HG03108 (cell line): ENCODE results near the gene MEPCE.
A peak's percentile ranks its signal among the peaks of the same experiment; 100 is the strongest.

Experiments
- ATAC-seq: cut with Tn5 transposase; IDR thresholded peaks from one replicate; pipeline ENCODE4 v1.9.1; 2021; ENCODE audit warnings: moderate library complexity; ENCODE audit not compliant: unreplicated experiment

The MEPCE gene

DNA sequence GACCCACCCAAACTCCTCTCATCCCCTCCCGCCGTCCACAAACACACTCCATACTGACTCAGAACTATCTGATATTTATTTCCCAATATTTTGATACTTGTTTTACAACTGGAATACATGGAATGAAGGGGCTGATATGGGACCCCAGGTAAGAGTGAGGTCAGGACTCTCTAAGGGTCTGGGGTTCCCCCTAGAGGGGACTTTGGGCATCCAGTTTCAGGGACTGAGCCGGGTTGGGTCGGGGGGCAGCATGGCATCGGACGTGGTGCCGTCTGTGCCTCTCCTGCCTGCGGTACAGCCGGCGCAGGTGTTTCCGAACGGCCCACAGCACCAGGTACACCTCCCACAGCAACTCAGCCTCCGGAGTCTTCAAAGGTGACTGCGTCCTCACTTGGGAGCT is 26.9 kb downstream of the MEPCE start:
- ATAC-seq: no peak

DNA sequence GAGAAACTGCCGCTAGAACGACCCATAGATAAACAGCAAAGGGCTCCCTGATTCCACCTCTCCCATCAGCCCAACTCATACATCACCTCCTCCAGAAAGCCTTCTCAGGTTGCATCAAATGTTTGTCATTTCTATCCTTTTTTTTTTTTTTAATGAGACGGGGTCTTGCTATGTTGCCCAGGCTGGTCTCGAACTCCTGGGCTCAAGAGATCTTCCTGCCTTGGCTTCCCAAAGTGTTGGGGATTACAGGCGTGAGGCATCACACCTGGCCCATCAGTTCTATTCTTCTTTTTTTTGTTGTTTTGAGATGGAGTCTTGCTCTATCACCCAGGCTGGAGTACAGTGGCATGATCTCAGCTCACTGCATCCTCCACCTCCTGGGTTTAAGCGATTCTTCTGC is 27.4 kb downstream of the MEPCE start:
- no peak for ATAC-seq

DNA sequence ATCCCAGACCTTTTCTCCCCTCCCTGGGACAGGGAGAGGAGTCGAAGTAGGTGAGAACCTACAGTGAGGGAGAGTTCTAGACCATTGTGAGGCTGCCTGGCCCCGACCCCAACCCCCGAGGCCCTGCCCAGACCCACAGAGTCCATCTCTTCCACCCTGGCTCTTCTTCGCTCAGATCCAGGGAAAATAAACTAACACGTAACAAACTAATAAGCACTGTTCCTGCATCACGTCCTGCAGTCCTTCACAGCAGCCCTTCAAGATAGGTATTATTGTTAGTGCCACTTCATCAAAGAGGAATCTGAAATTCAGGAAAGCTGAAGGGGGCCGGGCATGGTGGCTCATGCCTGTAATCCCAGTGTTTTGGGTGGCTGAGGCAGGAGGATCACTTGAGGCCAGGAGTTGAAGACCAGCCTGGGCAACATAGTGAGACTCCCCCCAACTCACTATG is 34.6 kb downstream of the MEPCE start, which contains the start of gene SPACDR:
SPACDR (minus strand) TSS at position 51 of the 451 bp plus-strand sequence. CDS start 235 bp downstream, outside the sequence.
- ATAC-seq: no peak

DNA sequence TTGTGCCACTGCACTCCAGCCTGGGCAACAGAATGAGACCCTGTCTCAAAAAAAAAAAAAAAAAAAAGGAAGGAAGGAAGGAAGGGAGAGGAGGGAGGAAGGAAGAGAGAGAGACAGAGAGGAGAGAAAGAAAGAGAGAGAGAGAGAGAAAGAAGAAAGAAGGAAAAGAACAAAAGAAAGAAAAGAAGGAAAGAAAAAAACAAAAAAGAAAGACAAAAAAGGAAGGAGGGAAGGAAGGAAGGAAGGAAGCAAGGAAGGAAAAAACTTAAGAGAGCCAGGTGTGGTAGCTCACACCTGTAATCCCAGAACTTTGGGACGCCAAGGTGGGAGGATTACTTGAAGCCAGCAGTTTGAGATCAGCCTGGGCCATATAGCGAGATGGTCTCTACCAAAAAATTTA is 35.2 kb downstream of the MEPCE start:
- ATAC-seq: no peak

DNA sequence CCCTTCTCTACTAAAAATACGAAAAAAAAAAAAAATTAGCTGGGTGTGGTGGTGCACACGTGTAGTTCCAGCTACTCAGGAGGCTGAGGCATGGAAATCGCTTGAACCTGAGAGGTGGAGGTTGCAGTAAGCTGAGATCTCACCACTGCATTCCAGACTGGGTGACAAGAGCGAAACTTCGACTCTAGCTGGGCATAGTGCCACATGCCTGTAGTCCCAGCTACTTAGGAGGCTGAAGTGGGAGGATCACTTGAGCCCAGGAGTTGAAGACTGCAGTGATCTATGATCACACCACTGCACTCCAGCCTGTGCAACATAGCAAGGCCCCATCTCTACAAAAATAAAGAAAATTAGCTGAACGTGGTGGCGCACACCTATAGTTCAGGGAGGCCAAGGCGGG is 35.7 kb downstream of the MEPCE start:
- ATAC-seq: no peak

DNA sequence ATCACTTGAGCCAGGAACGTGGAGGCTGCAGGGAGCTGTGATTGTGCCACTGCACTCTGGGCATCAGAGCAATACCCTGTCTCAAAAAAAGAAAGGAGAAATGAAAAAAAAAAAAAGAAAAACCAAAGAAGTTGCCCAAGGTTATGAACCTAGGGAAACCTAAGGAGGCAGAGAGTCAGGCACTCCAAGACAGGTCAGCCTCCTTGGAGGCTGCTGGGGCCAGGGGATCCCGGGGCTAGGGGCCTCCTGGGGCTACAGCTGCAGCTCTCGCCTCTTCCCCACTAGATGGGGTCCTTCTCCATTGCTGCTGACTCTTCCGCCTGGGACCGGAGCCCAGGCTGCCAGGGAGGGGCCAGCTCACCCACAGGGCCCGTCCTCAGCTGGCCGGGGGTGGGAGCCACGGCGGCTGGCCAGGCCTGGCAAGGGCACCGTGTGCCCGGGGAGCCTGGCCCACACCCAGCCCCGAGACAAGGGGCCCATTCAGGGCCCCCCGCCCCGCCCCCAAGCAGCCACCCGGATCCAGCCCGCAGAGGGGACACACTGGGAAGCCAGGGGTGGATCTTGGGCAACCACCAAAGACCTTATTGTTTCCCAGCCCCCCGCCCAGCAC is 36.2 kb downstream of the MEPCE start:
- ATAC-seq: no peak

DNA sequence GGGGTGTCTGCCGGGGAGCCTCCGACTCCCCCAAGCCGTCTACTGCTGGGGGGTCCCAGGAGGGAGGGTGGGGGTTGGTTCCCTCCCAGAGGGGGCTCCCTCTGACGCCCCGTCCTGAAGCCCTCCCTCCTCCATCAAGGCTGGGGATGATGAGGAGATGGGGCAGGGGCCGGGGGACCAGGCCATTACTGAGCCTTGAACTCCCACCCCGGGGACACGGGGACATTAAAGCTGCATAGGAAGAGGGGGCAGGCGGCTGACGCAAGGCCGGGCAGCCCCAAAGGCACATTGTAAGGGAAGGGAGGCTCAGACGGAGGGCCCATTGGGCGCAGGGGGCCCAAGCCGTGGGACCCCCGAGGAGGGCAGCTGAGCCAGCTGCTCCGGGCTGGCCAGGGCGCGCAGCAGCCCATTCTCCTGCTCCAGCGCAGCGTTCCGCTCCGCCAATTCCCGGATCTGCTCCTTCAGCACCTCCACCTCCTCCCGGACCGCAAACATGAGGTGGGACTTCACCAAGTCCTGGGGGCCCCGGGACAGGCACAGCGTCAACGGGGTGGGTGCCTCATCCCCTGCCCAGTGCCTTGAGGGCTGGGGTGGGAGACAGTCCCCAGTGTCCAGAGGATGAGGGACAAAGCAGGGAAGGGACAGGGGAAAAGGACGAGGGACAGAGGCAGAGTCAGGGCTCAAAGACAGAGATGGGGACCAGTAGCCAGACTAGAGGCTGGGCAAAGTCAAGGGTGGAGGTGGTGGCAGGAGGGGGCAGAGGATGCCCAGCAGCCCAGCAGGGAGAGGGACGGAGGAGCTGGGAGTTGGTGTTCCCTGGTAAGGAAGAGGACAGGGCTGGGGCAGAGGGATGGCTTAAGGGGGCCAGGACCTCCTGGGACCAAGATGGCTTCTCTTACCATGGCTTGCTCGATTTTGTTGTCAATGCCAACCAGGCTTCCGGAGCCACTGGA is 37.3 kb downstream of the MEPCE start:
- no peak for ATAC-seq

DNA sequence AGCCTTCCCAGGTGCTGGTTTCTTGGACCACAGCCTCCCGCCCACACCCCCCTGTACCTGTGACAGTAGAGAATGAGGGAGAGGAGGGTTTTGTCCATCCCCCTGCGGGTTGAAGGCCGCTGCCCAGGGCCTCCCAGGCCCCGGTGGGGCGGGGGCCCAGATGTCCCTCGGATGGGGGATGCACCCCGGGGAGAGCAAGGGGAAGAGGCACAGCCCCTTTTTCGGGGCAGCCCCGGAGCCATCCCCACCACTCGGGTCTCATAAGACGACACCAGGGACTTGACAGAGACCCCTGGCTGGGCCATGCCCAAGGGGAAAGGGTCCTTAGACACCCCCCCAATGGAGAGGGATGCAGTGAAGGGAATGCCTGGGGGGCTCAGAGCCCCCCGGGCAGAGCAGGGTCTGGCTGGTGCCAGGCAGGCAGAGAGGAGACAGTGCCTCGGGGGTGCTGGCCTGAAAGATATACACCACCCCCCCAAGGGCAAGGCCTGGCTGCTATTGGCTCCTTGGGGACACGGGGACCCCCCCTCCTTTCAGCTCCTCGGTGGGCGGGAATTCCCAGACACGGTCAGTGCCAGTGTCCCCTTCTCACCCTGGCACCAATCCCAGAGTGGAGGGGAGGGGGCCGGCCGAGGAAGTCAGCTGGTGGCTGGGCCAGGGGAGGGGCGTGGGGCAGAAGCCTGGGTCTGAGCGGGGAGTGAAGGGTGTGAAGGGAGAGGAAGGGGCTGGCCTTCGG is 38.2 kb downstream of the MEPCE start:
- ATAC-seq: no peak

DNA sequence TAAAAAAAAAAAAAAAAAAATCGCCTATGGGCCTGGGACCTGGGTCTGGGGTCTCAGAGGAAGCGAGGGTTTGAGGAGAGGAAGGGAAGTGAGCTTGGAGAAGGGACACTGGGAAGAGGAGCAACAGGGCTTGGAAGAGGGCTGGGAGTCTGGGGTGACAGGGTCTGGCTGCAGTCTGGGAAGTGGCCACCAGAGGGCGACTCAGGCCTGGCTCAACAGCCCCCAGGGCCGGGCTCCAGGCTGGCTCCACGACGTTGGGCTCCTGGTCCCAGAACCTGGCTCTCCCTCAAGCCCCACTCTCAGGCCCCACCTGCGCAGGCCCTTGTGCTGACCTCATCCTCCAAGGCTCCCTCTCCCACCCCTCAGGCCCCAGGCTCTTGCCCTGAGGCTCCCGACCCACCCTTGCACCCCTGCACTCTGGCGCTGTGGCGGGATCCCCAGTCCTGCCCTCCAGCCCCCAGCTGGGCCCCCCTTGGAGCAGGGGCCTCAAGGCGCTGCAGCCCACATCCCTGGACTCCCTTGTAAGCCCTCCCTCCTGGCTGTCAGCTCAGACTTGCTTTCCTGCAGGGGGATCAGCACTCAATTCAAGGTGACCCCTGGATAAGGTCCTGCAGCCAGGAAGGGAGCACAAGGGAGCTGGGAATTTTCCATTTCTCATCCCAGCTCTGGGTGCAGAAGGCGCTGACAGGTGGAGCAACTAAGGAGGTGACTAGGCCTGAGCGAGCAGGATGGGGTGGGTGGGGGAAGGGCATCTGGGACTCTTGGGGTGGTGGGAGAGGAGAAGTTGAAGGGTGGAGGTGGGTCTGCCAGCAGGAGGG is 39.8 kb downstream of the MEPCE start:
- no peak for ATAC-seq

DNA sequence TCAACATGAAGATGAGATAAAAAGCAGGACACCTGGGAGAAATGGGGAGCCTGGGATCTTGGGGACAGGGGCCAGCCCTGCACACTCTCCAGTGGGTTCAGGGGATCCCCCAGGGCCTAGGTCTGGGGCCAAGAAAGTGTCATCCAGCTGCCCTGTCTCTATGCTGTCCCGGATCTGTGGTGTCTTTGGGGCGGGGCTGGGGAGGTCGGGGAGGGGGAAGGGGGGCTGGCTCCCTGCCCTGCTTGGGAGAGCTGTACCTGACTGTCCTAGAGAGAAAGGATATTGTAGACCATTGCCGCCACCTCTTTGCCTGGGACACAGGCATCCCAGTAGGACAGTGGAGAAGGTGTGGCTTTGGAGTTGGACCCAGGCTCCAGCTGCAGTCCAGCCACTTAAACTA is 41.4 kb downstream of the MEPCE start:
- no peak for ATAC-seq

DNA sequence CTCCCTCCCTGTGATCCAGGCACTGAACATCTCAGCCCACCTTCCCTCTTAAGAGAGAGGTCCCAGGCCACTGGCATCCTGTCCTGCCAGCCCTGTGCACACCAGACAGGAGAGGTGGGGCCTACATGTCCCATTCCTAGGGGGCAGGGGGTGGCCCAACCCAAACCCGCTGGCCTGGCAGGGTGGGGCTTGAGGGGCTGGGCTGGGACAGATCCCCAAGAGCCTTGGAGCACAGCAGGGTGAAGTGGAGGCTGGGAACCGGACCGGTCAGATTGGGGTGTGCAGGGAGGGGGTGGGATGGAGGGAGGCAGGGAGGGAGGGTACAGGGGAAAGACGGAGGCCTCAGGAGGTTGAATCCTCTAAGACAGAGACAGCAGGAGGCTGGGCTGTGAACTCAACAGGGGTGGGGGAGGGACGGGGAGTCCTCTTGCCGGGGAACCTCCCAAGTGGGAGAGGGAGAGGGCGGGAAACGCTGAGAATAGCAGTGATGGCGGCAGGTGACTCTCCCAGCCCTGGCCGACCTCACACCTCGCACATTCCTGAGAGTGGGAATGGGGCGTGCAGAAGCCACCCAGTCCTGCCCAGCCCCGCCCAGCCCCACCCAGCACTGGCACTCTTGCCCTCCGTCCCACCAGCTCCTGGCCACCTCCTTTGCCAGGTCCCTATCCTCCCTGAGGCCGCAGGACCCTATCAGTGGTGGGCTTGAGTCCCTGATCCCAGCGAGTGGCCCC is 42.7 kb downstream of the MEPCE start:
- no peak for ATAC-seq

DNA sequence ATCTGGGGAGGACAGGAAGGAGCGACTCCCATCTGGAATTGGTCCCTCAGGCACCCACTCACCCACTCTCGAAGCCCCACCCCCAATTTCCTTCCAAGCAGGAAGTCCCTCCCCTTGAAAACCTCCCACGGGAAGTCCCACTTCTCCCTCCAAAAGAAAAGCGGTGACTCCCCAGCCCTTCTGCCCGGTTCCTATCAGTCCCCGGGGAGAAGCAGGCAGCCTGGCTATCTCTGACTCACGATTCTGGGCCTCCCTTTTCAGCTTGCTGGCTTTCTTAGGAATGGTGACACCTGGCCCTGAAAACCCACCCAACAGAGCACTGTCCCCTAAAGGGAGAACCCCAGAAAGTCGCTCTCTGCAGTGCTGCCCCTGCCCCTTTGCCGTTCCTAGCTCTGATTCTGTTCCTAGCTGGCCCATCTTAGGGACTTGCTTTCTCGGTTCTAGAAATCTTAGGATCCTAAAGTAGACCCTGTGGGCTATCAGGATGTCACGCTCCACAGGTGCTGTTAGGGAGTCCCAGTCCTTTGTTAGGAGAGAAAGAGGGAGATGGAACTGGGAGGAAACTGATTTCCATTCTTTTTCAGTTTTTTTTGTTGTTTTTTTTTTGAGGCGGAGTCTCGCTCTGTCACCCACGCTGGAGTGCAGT is 43.3 kb downstream of the MEPCE start:
- ATAC-seq: no peak

DNA sequence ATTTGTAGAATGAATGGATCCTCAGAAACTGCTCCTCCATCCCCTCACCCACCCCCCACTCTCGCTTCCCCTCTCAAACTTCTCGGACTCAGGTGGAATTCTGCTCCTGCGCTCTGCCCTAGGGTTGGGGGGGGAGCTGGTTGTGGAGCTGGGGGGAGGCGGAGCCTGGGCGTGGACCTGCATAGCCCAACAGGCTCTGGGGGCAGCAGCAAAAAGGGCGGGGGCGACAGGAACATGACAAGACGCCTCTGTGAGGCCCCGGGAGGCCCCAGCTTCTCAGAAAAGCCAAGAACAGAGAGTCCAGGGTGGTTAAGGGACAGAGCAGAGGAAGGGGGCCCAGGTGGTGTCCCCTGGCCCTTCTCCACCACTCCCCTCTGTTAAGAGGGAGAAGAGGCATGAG is 45.9 kb downstream of the MEPCE start:
- no peak for ATAC-seq

DNA sequence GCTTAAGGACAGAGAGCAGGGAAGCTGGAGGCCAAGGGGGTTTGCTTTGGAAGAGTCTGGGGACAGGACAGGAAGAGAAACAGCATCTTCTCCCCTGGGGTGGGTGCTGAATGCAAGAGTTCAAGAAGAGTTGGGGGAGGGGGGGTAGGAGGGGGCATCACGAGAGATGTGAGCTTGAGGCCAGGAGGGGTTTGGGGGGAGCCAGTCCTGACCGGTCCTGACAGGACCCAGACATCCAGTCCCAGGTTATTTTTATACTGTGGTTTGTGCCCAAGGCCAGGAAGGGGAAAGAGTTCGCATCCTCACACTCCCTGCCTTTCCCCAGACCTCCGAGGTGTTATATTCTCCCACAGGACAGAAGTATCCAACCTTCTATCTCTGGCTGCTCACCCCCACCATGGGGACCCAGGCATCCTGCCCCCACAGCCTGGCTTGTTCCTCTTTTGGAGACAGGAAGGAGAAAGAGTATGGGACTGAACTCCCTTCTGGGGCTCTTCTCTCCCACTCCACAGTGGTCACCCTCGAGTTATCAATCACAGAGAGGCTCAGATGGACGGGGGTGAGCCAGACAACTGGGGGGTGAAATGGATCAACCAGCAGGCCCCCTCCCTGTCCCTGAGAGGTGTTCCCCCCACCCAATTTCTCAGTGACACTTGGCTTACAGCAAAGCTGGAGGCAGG is 46.6 kb downstream of the MEPCE start:
- no peak for ATAC-seq

DNA sequence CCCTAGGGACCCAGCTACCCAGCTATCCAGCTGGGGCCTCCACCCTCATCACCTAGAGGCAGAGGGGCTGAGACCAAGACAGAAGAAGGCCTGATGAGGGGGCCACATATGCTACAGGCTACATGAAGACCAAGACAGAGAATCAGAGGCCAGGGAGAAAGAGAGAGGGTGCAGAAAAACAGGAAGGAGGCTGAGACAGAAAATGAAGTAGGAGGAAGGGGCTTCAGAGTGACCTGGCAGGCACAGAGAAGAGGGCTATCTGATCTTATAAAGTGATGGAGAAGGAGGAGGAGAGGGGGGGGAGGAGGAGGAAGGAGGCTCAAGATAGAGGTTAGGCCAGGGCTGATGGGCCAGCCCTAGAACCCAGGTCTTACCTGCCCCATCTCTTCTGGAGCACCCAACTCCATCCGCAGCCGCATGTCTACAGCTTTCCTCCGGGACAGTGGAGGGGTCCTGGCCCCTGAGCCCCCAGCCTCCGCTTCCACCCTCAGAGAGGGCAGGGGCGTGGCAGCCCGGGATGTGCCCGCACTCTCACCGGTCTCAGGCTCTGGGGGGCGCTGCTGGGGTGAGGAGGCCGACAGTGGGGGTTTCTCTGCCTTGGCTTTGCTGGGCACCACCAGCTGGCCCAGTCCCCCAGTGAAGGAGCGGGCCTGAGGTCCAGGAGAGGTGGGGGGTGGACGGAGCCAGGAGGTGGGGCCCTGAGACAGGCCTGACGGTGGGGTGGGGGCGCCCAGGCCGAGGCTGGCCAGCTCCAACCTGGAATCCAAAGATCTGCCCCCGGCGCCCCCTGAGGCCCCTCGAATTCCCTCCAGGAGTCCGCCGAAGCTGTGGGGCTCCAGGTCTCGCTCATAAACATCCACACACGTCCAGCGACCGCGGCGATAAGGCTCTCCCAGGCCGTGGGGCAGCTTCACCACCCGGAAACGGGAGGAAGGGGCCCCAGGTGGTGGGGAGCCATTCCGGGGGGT is 47.6 kb downstream of the MEPCE start:
- ATAC-seq: no peak

DNA sequence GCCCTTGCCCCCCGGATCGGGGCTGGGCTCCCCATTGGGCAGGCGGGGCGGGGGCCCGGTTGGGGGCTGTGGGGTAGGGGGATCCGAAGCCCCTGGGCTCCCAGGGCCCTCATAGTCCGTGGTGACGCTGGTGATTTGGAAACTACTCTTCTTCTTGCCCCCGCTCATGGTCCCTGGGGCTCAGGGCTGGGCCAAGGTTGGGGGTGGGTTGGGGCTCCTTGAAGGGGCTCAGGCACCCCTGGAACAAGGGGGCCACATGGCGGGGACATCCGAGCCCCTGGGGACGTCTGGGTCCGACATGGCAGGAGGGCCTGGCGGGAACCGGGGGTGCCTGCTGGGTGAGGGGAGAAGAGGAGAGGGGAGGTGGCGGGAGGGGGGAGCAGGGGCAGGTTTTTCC is 48.2 kb downstream of the MEPCE start:
- ATAC-seq: no peak

DNA sequence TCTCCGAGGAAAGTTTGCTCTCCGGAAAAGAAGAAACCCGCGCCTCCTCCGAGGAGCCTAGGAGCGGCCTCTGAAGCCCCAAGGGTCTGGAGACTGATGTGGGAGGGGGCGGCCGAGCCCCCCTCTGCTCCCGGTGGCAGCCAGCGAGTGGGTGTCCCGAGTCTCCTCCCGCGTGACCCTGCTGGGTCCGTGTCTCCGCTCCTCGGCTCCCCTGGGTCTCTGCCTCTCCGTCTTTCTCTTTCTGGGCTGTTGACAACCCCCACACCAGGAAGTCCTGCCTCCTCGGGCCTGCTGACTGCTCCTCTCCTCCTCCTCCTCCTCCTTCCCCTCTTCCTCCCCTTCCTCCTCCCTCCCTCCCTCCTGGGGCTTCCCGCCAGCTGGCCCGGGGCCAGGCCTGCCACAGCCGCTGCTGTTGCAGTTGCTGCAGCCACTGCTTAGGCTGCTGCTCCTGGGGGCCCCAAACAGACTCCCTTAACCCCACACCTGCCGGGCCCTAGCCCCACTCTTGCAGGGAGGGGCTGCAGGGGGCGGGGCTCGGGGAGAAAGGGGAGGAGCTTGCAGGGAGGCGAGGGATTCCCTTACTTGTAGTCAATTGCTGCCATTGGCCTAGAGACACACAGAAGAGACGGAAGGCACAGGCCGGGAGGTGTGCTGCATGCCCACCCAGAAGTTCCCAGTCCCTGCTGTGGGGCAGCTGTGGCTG is 49.5 kb downstream of the MEPCE start, which contains the start of gene TSC22D4:
TSC22D4 (minus strand) TSS at position 257 of the 703 bp plus-strand sequence. CDS start 1,176 bp downstream, outside the sequence.
- ATAC-seq: peak; percentile 54
